H54 (cell line): ENCODE measurements around the gene RGS8.

Experiments used
- DNase-seq: peaks from one replicate; pipeline ENCODE4 v3.0.0; 2011; ENCODE audit warnings: low spot score, mixed read lengths; ENCODE audit not compliant: insufficient read length
- FAIRE-seq: peaks from 3 replicates; lab custom pipeline; 2011; peaks lifted over from hg19 to GRCh38; lab: Jason Lieb, UNC
- POLR2A ChIP-seq: IDR thresholded peaks from 2 replicates; pipeline ENCODE4 v1.6.1; 2011; ENCODE audit warnings: low read depth, mild to moderate bottlenecking, low read length

RGS8 gene

DNA sequence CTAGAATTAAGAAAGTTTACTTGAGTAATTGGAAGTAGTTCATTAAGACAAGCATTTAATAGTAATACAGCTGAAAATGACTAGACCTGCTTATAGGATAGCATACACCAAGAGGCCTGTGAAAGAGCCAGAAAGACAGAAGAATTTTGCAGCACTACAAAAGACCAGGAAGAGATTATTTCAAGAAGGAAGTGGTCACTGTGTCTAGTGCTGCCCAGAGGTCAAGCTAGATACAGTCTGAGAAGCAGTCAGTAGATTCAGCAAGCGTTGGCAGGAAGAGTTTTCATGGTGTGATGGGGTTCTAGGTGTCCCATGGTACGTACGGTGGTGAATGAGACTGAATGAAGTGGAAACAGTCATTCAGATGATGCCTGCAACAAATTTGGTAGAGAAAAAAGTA is 31.5 kb downstream of the RGS8 start:
- FAIRE-seq: no peak
- TF ChIP-seq POLR2A: no peak
- DNase-seq: no peak

DNA sequence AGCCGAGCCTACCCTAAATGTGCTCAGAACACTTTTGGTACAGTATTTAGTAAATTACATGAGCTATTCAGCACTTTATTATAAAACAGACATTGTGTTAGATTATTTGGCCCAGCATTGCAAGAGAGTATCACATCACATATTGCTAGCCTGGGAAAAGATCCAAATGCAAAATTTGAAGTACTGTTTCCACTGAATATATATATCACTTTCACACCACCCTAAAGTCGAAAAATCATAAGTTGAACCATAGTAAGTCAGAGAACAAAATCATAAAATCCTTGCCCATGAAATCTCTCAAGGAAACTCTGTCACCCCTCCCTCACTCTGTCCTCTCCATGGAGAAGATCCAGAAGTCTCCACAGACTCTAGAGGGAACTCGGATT is 33.1 kb downstream of the RGS8 start:
- no peak for FAIRE-seq
- no peak for DNase-seq
- TF ChIP-seq POLR2A: no peak

DNA sequence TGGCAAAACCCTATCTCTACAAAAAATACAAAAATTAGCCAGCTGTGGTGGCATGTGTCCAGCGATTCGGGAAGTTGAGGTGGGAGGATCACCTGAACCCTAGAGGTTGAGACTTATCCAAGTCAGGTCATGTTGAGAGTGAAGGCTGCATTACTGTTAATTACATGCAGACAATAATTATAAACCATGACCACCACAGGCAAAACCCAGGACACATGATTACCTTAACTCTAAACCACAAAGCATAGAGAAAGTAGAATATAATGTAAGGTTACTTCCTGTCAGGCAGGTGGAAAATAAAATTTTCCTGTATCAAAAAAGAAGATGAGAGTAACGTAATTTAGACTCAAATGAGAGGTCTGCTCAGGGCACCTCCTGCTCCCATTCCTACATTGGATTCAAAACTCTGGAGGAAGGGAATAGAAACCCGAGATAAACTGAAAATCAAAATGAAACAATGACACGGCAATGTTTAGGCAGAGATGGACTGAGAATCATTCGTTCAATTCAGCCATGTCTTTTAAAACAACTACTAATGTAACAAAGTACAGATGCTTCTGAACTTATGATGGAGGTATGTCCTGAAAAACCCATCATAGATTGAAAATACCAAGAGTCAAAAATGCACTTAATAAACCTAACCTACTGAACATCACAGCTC is 33.6 kb downstream of the RGS8 start:
- no peak for DNase-seq
- FAIRE-seq: no peak
- no peak for TF ChIP-seq POLR2A

DNA sequence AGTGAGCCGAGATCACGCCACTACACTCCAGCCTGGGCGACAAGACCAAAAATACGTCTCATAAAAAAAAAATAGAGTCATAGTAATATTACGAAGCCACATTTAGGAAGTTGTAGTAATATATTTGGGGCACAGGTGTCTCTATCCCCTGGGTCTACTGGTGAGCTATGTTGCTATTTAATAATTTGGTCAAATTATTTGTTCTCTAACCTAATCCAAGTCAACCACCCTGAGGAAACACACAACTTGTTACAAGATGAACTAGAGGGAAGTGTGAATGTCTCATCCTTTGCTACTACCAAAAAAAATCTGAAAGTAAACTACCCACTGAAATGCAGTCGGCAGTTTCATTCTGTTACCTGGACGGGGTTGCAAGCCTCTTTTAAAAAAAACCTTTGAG is 35.3 kb downstream of the RGS8 start:
- no peak for DNase-seq
- FAIRE-seq: no peak
- TF ChIP-seq POLR2A: no peak

DNA sequence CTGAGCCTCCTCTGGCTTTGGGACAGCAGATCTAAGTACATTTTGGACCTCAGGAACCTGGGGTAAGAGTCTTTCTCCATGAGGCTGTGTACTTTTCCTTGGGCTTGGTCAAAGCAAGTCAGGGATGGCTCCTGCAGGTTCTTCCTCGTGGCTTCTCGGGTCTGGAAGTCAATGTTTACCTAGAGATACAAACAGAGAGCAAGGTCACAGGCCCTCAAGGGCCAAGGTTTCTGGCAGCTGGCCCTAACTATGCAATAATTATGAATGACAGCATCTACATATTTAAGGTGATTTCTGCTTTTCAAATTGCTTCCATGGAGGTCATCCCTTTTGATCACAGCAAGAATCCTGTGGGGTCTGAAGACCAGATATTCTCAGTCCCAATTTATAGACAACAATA is 37.6 kb downstream of the RGS8 start:
- FAIRE-seq (no peak), DNase-seq (no peak)
- no peak for TF ChIP-seq POLR2A

DNA sequence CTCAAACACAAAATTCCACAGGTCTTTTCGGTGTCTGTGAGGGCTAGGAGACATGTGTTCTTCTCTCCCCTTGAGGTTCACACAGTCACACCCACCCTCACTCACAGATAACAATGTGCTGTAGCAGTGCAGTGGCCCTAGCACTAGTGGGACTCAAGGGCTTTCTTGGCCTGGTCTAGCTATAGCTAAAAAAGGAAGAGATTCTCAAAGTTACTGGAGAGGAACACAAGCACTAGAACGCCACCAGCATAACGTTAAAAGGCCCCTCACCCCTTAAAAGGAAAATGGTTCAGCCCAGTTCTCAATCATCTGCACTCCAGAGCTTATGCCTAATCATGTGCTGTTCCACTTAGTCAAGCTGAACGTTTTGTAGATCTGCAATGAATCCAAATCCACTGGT is 39.5 kb downstream of the RGS8 start:
- TF ChIP-seq POLR2A: no peak
- DNase-seq (no peak), FAIRE-seq (no peak)

DNA sequence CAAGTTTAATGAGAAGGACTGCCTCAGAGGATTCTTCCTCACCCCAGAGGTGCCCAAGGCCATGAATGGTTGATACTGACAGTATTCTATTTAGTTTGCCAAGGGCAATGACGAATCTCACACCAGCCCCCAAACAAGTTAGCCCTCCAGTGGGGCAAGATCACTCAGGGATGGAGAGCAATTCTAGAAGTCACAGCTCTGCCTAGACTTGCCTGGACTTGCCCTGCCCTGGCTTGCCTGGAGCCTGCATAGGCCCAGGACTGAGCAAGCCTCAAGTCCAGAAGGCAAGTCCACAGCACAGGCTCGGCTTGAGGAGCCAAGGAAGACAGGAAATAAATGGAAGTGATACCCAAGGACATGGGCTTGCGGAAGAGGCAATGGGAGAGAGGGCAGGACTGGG is 40.7 kb downstream of the RGS8 start:
- DNase-seq (no peak), FAIRE-seq (no peak)
- TF ChIP-seq POLR2A: no peak

DNA sequence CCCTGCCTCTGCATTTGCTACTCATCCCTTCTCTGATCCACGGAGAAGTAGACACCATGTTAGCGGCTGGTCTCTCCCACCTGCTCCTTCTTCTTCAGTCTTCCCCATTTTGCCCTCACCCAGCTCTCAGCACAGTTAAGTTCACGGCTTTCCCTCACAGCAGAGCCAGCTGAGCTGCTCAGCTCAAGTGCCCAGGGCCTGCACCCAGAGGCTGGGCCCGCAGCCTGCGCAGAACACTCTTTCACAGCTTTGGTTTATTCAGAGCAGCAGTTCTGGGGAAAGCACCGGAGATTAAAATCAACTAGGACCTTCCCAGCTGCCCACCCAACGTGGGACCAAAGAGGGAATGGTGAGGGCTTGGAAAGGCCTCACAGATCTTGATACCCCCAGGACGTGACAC is 41.9 kb downstream of the RGS8 start:
- no peak for TF ChIP-seq POLR2A
- no peak for FAIRE-seq
- no peak for DNase-seq

DNA sequence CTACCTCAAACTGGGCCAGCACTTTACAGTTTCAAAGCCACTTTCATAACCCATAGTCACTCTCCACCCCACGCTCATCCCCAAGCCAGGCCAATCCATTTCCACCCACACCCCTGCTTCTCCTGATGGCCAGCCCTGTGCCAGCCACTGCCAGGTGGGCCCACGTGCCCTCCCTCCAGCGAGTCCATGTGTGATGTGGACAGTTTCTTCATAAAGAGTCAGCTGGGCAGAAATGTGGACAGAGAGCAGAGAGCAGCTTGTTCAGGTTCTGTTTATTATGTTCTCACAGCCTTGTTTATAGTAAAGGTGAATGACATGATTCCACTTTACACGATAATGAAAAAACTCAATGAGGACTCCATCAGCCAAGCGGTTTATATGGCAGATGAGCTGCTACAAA is 42.8 kb downstream of the RGS8 start:
- DNase-seq (no peak), FAIRE-seq (no peak)
- TF ChIP-seq POLR2A: no peak

DNA sequence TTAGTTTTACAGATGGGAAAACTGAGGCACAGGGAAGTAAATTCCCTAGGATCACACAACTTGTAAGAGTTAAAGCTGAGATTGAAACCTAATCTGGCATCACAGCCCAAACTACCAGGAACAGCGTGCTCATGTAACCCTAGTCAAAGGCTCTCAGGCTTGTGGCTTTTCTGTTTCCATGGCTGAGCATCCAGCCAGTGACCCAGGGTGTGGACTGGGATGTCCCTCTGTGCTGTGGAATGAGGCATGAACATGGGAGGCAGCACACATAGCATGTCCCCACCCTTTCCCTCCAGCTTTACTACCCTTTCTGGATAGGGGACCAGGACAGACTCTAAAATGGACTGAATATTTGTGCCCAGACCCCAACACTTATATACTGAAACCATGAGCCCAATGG is 45.1 kb downstream of the RGS8 start:
- no peak for FAIRE-seq
- DNase-seq: no peak
- TF ChIP-seq POLR2A: no peak

DNA sequence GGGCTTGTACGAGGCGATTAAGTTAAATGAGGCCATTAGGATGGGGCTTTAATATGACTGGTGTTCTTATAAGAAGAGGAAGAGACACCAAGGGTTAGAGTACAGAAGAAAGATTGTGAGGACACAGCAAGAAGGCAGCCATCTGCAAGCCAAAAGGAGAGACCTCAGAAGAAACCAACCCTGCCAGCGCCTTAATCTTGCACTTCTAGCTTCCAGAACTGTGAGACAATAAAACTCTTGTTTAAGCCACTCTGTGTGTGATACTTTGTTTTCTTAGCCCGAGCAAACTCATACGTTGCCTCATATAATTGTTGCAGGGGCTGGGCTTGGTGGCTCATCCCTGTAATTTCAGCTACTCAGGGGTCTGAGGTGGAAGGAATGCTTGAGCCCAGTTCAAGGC is 46.6 kb downstream of the RGS8 start:
- no peak for TF ChIP-seq POLR2A
- DNase-seq: no peak
- FAIRE-seq: no peak

DNA sequence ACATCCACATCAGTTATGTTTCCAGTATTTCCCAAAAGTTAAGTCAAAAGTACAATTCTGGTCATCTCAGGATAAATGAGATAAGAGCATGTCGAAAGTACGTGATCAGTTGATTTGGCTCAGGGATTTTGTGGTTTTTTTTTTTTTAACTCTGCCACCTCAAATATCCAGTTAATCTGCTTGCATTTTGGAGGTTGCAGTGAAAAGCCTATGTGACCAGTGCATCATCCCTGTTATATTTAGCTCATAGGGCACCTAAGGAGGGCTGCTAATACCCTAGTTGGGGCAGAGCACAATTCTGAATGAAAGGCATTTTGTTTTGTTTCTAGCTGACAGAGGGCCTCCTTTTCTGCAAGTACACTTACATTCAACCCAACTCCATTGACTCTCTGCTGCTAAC is 48.5 kb downstream of the RGS8 start:
- FAIRE-seq (no peak), DNase-seq (no peak)
- no peak for TF ChIP-seq POLR2A
